ENCODE measurements around the gene LRRC8E. TPM values are rescaled to one million over a fixed set of nuclear protein-coding genes. Genes with fewer than 3 reads are reported as not detected.

The LRRC8E gene
- total RNA-seq, 1 experiment from 2014 or later, result 24.1 TPM

- Histone ChIP-seq H3K27me3 (ENCODE audit: insufficient read depth, low read depth) (no peaks in the 10 kb centered on the region), H3K9me3 (ENCODE audit: insufficient read depth, low read depth) (no peaks in the 10 kb centered on the region), H2AFZ (no peak overlapping the region), H3K9me2 (ENCODE audit: insufficient read depth) (no peaks in the 10 kb centered on the region), H3K27ac (no peak overlapping the region), H3K4me1 (replicated peaks; ENCODE audit: insufficient read depth) (peaks cover 21% of the 10 kb centered on the region), H3K4me2 (no peak overlapping the region), H4K20me1 (ENCODE audit: insufficient read depth) (no peaks in the 10 kb centered on the region), H3K36me3 (ENCODE audit: low read depth) (no peaks in the 10 kb centered on the region), H3K79me2 (ENCODE audit: low read depth) (no peaks in the 10 kb centered on the region), H3K4me3 (no peak overlapping the region), H3F3A (ENCODE audit: insufficient read depth, low read depth) (peaks cover 40% of the 10 kb centered on the region)
- intact Hi-C loops (cut with micrococcal nuclease; ENCODE audit: unreplicated experiment), result no loop called here
- CTCF ChIA-PET, result no interaction called here
- POLR2A ChIA-PET (ENCODE audit: unreplicated experiment), result no interaction called here
- no peak for DNase-seq
- no TSS peak for BruUV-seq (replicated peaks)
- TF ChIP-seq EZH2 (IDR thresholded peaks at IDR 0.05; ENCODE audit: low read depth) (no peak), CTCF (conservative IDR thresholded peaks at IDR 0.05) (no peak)
Measured at GRCh38 chr19:7867092-7867844, 21.0 kb upstream of the LRRC8E start.

GRCh38 chr19:7868326-7868670, 20.0 kb upstream of the LRRC8E start:
- H3K4me1 ChIP-seq (replicated peaks; ENCODE audit: insufficient read depth), result peaks cover 21% of the 10 kb centered on the region
- CTCF ChIA-PET, result interaction anchor here (0.7 to 2.0 kb wide), 5 partner anchors 16 to 513 kb away, joined by 3 to 20 read pairs (median 10); partner anchors contain the start of genes MAP2K7, SNAPC2 and TIMM44
- H3K36me3 ChIP-seq (ENCODE audit: low read depth), result no peaks in the 10 kb centered on the region
- no peaks in the 10 kb centered on the region for H3K9me2 ChIP-seq (ENCODE audit: insufficient read depth)
- peak overlapping the region; percentile 72 for H2AFZ ChIP-seq
- peak overlapping the region; percentile 70 for H3K4me3 ChIP-seq
- TSS peak; percentile 10 for BruUV-seq (replicated peaks)
- no peaks in the 10 kb centered on the region for H4K20me1 ChIP-seq (ENCODE audit: insufficient read depth)
- H3F3A ChIP-seq (ENCODE audit: insufficient read depth, low read depth), result peaks cover 50% of the 10 kb centered on the region
- POLR2A ChIA-PET (ENCODE audit: unreplicated experiment), result interaction anchor here (0.5 kb wide), 1 partner anchor 35 kb away, joined by 4 read pairs; no protein-coding TSS in a partner anchor
- H3K27ac ChIP-seq, result no peak overlapping the region
- intact Hi-C loops (cut with micrococcal nuclease; ENCODE audit: unreplicated experiment), result loop anchor here (1.0 to 2.0 kb wide), 2 partner anchors 21 to 35 kb away; partner anchors contain the start of genes LRRC8E and MAP2K7
- no peak for TF ChIP-seq EZH2 (IDR thresholded peaks at IDR 0.05; ENCODE audit: low read depth)
- TF ChIP-seq CTCF (conservative IDR thresholded peaks at IDR 0.05), result no peak
- H3K27me3 ChIP-seq (ENCODE audit: insufficient read depth, low read depth), result no peaks in the 10 kb centered on the region
- H3K79me2 ChIP-seq (ENCODE audit: low read depth), result no peaks in the 10 kb centered on the region
- H3K4me2 ChIP-seq, result peak overlapping the region; percentile 85
- DNase-seq, result no peak
- H3K9me3 ChIP-seq (ENCODE audit: insufficient read depth, low read depth), result no peaks in the 10 kb centered on the region

- no peaks in the 10 kb centered on the region for H3K9me3 ChIP-seq (ENCODE audit: insufficient read depth, low read depth)
- peak overlapping the region; percentile 75 for H2AFZ ChIP-seq
- H3K36me3 ChIP-seq (ENCODE audit: low read depth), result no peaks in the 10 kb centered on the region
- ChIA-PET CTCF (interaction anchor here (0.6 to 2.0 kb wide), 7 partner anchors 16 to 514 kb away, joined by 3 to 20 read pairs (median 3); partner anchors contain the start of genes MAP2K7, SNAPC2, TIMM44 and TRAPPC5), POLR2A (ENCODE audit: unreplicated experiment) (interaction anchor here (0.5 to 1.2 kb wide), 6 partner anchors 34 to 522 kb away, joined by 3 to 13 read pairs (median 4); partner anchors contain the start of genes MAP2K7, RAB11B and SNAPC2)
- no peaks in the 10 kb centered on the region for H3K9me2 ChIP-seq (ENCODE audit: insufficient read depth)
- H3K4me3 ChIP-seq, result peak overlapping the region; percentile 70
- H3K27me3 ChIP-seq (ENCODE audit: insufficient read depth, low read depth), result no peaks in the 10 kb centered on the region
- peaks cover 49% of the 10 kb centered on the region for H3F3A ChIP-seq (ENCODE audit: insufficient read depth, low read depth)
- TF ChIP-seq CTCF (conservative IDR thresholded peaks at IDR 0.05), result peak; percentile 73
- TF ChIP-seq EZH2 (IDR thresholded peaks at IDR 0.05; ENCODE audit: low read depth), result no peak
- intact Hi-C loops (cut with micrococcal nuclease; ENCODE audit: unreplicated experiment), result loop anchor here (1.0 to 2.0 kb wide), 2 partner anchors 20 to 34 kb away; partner anchors contain the start of genes LRRC8E and MAP2K7
- DNase-seq, result peak; percentile 90 to 94
- H3K27ac ChIP-seq, result no peak overlapping the region
- peak overlapping the region; percentile 85 for H3K4me2 ChIP-seq
- H3K79me2 ChIP-seq (ENCODE audit: low read depth), result no peaks in the 10 kb centered on the region
- no peaks in the 10 kb centered on the region for H4K20me1 ChIP-seq (ENCODE audit: insufficient read depth)
- H3K4me1 ChIP-seq (replicated peaks; ENCODE audit: insufficient read depth), result peaks cover 24% of the 10 kb centered on the region
- BruUV-seq (replicated peaks), result no TSS peak
Measured at GRCh38 chr19:7868671-7869452, 19.4 kb upstream of the LRRC8E start.
